ENCODE data around the gene ARHGEF11. TPM values are rescaled to one million over a fixed set of nuclear protein-coding genes. Genes with fewer than 3 reads are reported as not detected.

The ARHGEF11 gene
- total RNA-seq, 1 experiment from 2014 or later, result 38.1 TPM

GRCh38 chr1:157088607-157089006, 43.1 kb upstream of the ARHGEF11 start:
- TF ChIP-seq STAT6 (CRISPR knock-in tag; conservative IDR thresholded peaks at IDR 0.05; ENCODE audit: low read depth) (no peak), USF2 (CRISPR knock-in tag; IDR thresholded peaks at IDR 0.05) (no peak), NFATC4 (CRISPR knock-in tag; IDR thresholded peaks at IDR 0.05) (no peak), NFYB (CRISPR knock-in tag; conservative IDR thresholded peaks at IDR 0.05; ENCODE audit: low read depth) (no peak), ZNF425 (CRISPR knock-in tag; conservative IDR thresholded peaks at IDR 0.05) (no peak), ZBTB43 (CRISPR knock-in tag; IDR thresholded peaks at IDR 0.05) (no peak), IRF2 (CRISPR knock-in tag; IDR thresholded peaks at IDR 0.05; ENCODE audit: borderline replicate concordance, low read depth) (no peak), AR (CRISPR knock-in tag; IDR thresholded peaks at IDR 0.05) (no peak), MYBL2 (CRISPR knock-in tag; IDR thresholded peaks at IDR 0.05) (no peak), MLX (CRISPR knock-in tag; IDR thresholded peaks at IDR 0.05) (no peak), ZNF317 (CRISPR knock-in tag; IDR thresholded peaks at IDR 0.05; ENCODE audit: borderline replicate concordance, low read depth) (no peak), CREB1 (CRISPR knock-in tag; IDR thresholded peaks at IDR 0.05) (no peak), ZNF396 (CRISPR knock-in tag; IDR thresholded peaks at IDR 0.05; ENCODE audit: borderline replicate concordance) (no peak), ATF2 (CRISPR knock-in tag; IDR thresholded peaks at IDR 0.05; ENCODE audit: borderline replicate concordance, low read depth) (no peak), KAT7 (CRISPR knock-in tag; IDR thresholded peaks at IDR 0.05; ENCODE audit: borderline replicate concordance) (no peak), PREB (CRISPR knock-in tag; IDR thresholded peaks at IDR 0.05; ENCODE audit: borderline replicate concordance) (no peak)
- no peaks in the 10 kb centered on the region for H3K9me3 Mint-ChIP-seq
- ATAC-seq (no peak), DNase-seq (ENCODE audit: low spot score) (no peak)
- ChIA-PET POLR2A (interaction anchor here (0.8 kb wide), 1 partner anchor 59 kb away, joined by 3 read pairs; no protein-coding TSS in a partner anchor), CTCF (interaction anchor here (1.1 to 7.7 kb wide), 4 partner anchors 21 to 75 kb away, joined by 3 to 304 read pairs (median 5); no protein-coding TSS in a partner anchor)
- peaks cover 15% of the 10 kb centered on the region for H3K4me1 Mint-ChIP-seq
- H3K36me3 Mint-ChIP-seq, result no peaks in the 10 kb centered on the region
- no peaks in the 10 kb centered on the region; the same call in 1 of the 2 replicates for H3K27me3 Mint-ChIP-seq (ENCODE audit: low read depth)
- no peak overlapping the region for H3K27ac Mint-ChIP-seq
- no peak overlapping the region for H3K4me3 Mint-ChIP-seq
